Measurements from ENCODE around the gene SON.

GRCh38 chr21:33608559-33608958 is 65.7 kb downstream of the SON start:
- TF ChIP-seq, protein P1, sequence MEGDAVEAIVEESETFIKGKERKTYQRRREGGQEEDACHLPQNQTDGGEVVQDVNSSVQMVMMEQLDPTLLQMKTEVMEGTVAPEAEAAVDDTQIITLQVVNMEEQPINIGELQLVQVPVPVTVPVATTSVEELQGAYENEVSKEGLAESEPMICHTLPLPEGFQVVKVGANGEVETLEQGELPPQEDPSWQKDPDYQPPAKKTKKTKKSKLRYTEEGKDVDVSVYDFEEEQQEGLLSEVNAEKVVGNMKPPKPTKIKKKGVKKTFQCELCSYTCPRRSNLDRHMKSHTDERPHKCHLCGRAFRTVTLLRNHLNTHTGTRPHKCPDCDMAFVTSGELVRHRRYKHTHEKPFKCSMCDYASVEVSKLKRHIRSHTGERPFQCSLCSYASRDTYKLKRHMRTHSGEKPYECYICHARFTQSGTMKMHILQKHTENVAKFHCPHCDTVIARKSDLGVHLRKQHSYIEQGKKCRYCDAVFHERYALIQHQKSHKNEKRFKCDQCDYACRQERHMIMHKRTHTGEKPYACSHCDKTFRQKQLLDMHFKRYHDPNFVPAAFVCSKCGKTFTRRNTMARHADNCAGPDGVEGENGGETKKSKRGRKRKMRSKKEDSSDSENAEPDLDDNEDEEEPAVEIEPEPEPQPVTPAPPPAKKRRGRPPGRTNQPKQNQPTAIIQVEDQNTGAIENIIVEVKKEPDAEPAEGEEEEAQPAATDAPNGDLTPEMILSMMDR (conservative IDR thresholded peaks at IDR 0.05; ENCODE audit: low read length), result no peak
- TF ChIP-seq EZH2phosphoT487 (IDR thresholded peaks at IDR 0.05; ENCODE audit: borderline replicate concordance, low read depth, low read length), result no peak
